Measurements from ENCODE around the gene CACNA2D2. TPM values are rescaled to one million over a fixed set of nuclear protein-coding genes. Genes with fewer than 3 reads are reported as not detected.
A peak's percentile ranks its signal among the peaks of the same experiment; 100 is the strongest.
"Not testable (repeated sequence)": the region's sequence is repeated elsewhere in the genome, so short reads cannot be mapped to it uniquely, and the experiment has no call there.

The CACNA2D2 gene
- total and polyA plus RNA-seq, 9 donors: 0.95 to 8.6 (median 3.8) TPM

GRCh38 chr3:50515565-50516439 is 12.4 kb upstream of the CACNA2D2 start:
- Histone ChIP-seq H3K36me3 (no peaks in the 10 kb centered on the region), H3K4me1 (ENCODE audit: insufficient read depth) (peaks cover 4% of the 10 kb centered on the region), H3K27me3 (no peaks in the 10 kb centered on the region), H3K27ac (peak overlapping the region; percentile 28 to 44), H3K4me3 (no peak overlapping the region), H3K9me3 (no peaks in the 10 kb centered on the region)
- intact Hi-C loops (cut with DNase I): no loop called here
- peak; percentile 56 to 80 (median 69) for DNase-seq
- TF ChIP-seq POLR2A (IDR thresholded peaks at IDR 0.05): no peak
- TF ChIP-seq CTCF (IDR thresholded peaks at IDR 0.05): no peak
- no peak for TF ChIP-seq EP300 (IDR thresholded peaks at IDR 0.05)
- WGBS, 3 donors: 3 to 6% (median 4%) methylated on average over 21 to 22 of the region's 22 CpGs

- WGBS, 3 donors: 85 to 91% (median 89%) methylated on average over 8 of the region's 8 CpGs
- H3K9me3 ChIP-seq; H3K27me3 ChIP-seq; H3K36me3 ChIP-seq; intact Hi-C loops (cut with DNase I); H3K4me3 ChIP-seq; DNase-seq; H3K27ac ChIP-seq; H3K4me1 ChIP-seq (ENCODE audit: insufficient read depth): not testable (repeated sequence)
These were observed 9.5 kb upstream of the CACNA2D2 start for GRCh38 chr3:50512908-50513307.

GRCh38 chr3:50512131-50512530 is 8.7 kb upstream of the CACNA2D2 start:
- TF ChIP-seq EP300 (IDR thresholded peaks at IDR 0.05): no peak
- TF ChIP-seq CTCF (IDR thresholded peaks at IDR 0.05): no peak
- no peak for TF ChIP-seq POLR2A (IDR thresholded peaks at IDR 0.05)
- Histone ChIP-seq H3K9me3 (no peaks in the 10 kb centered on the region), H3K4me1 (ENCODE audit: insufficient read depth) (peaks cover 4% of the 10 kb centered on the region), H3K27ac (no peak overlapping the region), H3K36me3 (no peaks in the 10 kb centered on the region), H3K27me3 (no peaks in the 10 kb centered on the region), H3K4me3 (no peak overlapping the region)
- intact Hi-C loops (cut with DNase I): no loop called here
- no peak for DNase-seq
- 80 to 93% (median 91%) methylated on average over 3 of the region's 3 CpGs for WGBS, 3 donors

GRCh38 chr3:50510325-50510724 is 6.9 kb upstream of the CACNA2D2 start:
- no peaks in the 10 kb centered on the region for H3K9me3 ChIP-seq
- no peak overlapping the region for H3K27ac ChIP-seq
- no peaks in the 10 kb centered on the region for H3K36me3 ChIP-seq
- intact Hi-C loops (cut with DNase I): no loop called here
- WGBS, 3 donors: 79 to 85% (median 82%) methylated on average over 2 of the region's 2 CpGs
- no peaks in the 10 kb centered on the region for H3K4me1 ChIP-seq (ENCODE audit: insufficient read depth)
- DNase-seq: no peak
- H3K4me3 ChIP-seq: no peak overlapping the region
- H3K27me3 ChIP-seq: no peaks in the 10 kb centered on the region
- TF ChIP-seq EP300 (IDR thresholded peaks at IDR 0.05) (no peak), POLR2A (IDR thresholded peaks at IDR 0.05) (no peak), CTCF (IDR thresholded peaks at IDR 0.05) (no peak)

GRCh38 chr3:50509715-50510114 is 6.3 kb upstream of the CACNA2D2 start:
- Histone ChIP-seq H3K4me3 (no peak overlapping the region), H3K27ac (no peak overlapping the region), H3K36me3 (no peaks in the 10 kb centered on the region), H3K27me3 (no peaks in the 10 kb centered on the region), H3K9me3 (no peaks in the 10 kb centered on the region), H3K4me1 (ENCODE audit: insufficient read depth) (no peaks in the 10 kb centered on the region)
- intact Hi-C loops (cut with DNase I): loop anchor here in 1 of 4 donors (10.0 kb wide), 1 partner anchor 105 kb away; the partner anchor contains the start of genes CISH and MAPKAPK3
- DNase-seq: no peak
- 63 to 75% (median 66%) methylated on average over 5 of the region's 5 CpGs for WGBS, 3 donors
- TF ChIP-seq CTCF (IDR thresholded peaks at IDR 0.05) (no peak), EP300 (IDR thresholded peaks at IDR 0.05) (no peak), POLR2A (IDR thresholded peaks at IDR 0.05) (no peak)
